Activated CD4-positive, alpha-beta T cell treated with anti-CD3 and anti-CD28 coated beads, Interleukin-2, amount 50 U/mL, for 4 hours (primary cell): Measurements from ENCODE around the gene UBE4A.

Experiments
- DNase-seq, 2 experiments: peaks; one replicate each; pipeline ENCODE4 v3.0.0-alpha.2; 2020

UBE4A gene

GRCh38 chr11:118341815-118342489, 17.4 kb upstream of the UBE4A start:
- DNase-seq, result no peak

- DNase-seq, result peak; percentile 65 to 68
Measured at GRCh38 chr11:118342503-118343161, 16.8 kb upstream of the UBE4A start, which contains the start of gene CD3D. CD3D (minus strand) TSS chr11:118342705; CDS start chr11:118342607, 98 bp downstream.

GRCh38 chr11:118343248-118343647, 16.2 kb upstream of the UBE4A start:
- no peak for DNase-seq

GRCh38 chr11:118343981-118344515, 15.4 kb upstream of the UBE4A start, which contains the start of gene CD3G:
CD3G (plus strand) TSS chr11:118344344; CDS start chr11:118344424, 80 bp downstream.
- DNase-seq, result peak; percentile 63

- DNase-seq, result no peak
Measured at GRCh38 chr11:118349475-118349874, 9.9 kb upstream of the UBE4A start.

GRCh38 chr11:118353084-118353710, 6.2 kb upstream of the UBE4A start:
- no peak for DNase-seq

GRCh38 chr11:118358071-118358470, 1.3 kb upstream of the UBE4A start:
- DNase-seq, result no peak

GRCh38 chr11:118364956-118365615, 5.7 kb downstream of the UBE4A start:
- no peak for DNase-seq

GRCh38 chr11:118366287-118366686, 6.9 kb downstream of the UBE4A start:
- DNase-seq, result no peak

GRCh38 chr11:118370774-118371173, 11.4 kb downstream of the UBE4A start:
- DNase-seq, result no peak

GRCh38 chr11:118373263-118373662, 13.9 kb downstream of the UBE4A start:
- no peak for DNase-seq

- no peak for DNase-seq
Measured at GRCh38 chr11:118373871-118374270, 14.5 kb downstream of the UBE4A start.

GRCh38 chr11:118374729-118375128, 15.3 kb downstream of the UBE4A start:
- DNase-seq, result no peak

- no peak for DNase-seq
Measured at GRCh38 chr11:118375978-118376377, 16.6 kb downstream of the UBE4A start.

- no peak for DNase-seq
Measured at GRCh38 chr11:118379497-118379896, 20.1 kb downstream of the UBE4A start.

- no peak for DNase-seq
Measured at GRCh38 chr11:118380571-118380970, 21.2 kb downstream of the UBE4A start.

GRCh38 chr11:118382954-118383353, 23.6 kb downstream of the UBE4A start:
- no peak for DNase-seq

- DNase-seq, result no peak
Measured at GRCh38 chr11:118383657-118384056, 24.3 kb downstream of the UBE4A start.

GRCh38 chr11:118396097-118396501, 36.7 kb downstream of the UBE4A start:
- no peak for DNase-seq

- DNase-seq, result no peak
Measured at GRCh38 chr11:118397448-118397847, 38.0 kb downstream of the UBE4A start.

- peak; percentile 16 to 32 for DNase-seq
Measured at GRCh38 chr11:118398791-118399559, 39.6 kb downstream of the UBE4A start.
